H54 (cell line): ENCODE data around the gene ASCC3.
A peak's percentile ranks its signal among the peaks of the same experiment; 100 is the strongest.
"Not testable (repeated sequence)": the region's sequence is repeated elsewhere in the genome, so short reads cannot be mapped to it uniquely, and the experiment has no call there.

Experiments
- DNase-seq: peaks from one replicate; pipeline ENCODE4 v3.0.0; 2011; ENCODE audit warnings: low spot score, mixed read lengths; ENCODE audit not compliant: insufficient read length
- FAIRE-seq: peaks from 3 replicates; lab custom pipeline; 2011; peaks lifted over from hg19 to GRCh38; lab: Jason Lieb, UNC
- POLR2A ChIP-seq: IDR thresholded peaks from 2 replicates; pipeline ENCODE4 v1.6.1; 2011; ENCODE audit warnings: low read depth, mild to moderate bottlenecking, low read length

The ASCC3 gene

DNA sequence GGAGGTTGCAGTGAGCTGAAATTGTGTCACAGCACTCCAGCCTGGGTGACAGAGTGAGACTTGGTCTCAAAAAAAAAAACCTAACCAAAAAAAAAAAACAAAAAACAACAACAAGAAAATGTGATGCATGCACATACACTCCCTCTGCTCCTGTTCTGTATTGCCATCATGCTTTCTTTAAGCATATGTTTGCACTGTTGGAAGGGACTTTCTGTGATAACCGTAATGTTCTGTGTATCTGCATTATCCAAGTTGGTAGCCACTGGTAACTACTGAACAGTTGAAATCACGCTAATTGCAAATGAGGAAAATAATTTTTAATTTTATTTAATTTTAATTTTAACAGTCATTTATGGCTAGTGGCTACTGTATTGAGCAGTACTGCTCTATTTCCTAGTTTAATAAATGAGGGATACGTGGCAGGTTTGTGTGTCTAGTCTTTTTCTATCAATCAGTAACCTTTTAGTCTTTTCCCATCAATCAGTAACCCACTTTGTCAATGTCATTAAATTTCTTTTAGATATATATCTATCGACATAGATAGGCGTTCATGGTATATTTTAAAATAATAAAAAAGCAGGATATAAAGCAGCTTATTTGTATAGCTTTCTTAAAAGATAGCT is 135.6 kb downstream of the ASCC3 start:
- no peak for FAIRE-seq
- no peak for DNase-seq
- no peak for TF ChIP-seq POLR2A

GRCh38 chr6:100740439-100740838 is 140.7 kb downstream of the ASCC3 start:
- no peak for TF ChIP-seq POLR2A
- DNase-seq, result no peak
- no peak for FAIRE-seq

- FAIRE-seq, result not testable (repeated sequence)
These were observed 143.4 kb downstream of the ASCC3 start for GRCh38 chr6:100737720-100738119.

GRCh38 chr6:100731411-100731810 is 149.7 kb downstream of the ASCC3 start:
- DNase-seq, result no peak
- no peak for TF ChIP-seq POLR2A
- FAIRE-seq, result no peak

More at GRCh38 chr6:100737720-100738119, 143.4 kb downstream of the ASCC3 start:
- DNase-seq, result not testable (repeated sequence)

DNA sequence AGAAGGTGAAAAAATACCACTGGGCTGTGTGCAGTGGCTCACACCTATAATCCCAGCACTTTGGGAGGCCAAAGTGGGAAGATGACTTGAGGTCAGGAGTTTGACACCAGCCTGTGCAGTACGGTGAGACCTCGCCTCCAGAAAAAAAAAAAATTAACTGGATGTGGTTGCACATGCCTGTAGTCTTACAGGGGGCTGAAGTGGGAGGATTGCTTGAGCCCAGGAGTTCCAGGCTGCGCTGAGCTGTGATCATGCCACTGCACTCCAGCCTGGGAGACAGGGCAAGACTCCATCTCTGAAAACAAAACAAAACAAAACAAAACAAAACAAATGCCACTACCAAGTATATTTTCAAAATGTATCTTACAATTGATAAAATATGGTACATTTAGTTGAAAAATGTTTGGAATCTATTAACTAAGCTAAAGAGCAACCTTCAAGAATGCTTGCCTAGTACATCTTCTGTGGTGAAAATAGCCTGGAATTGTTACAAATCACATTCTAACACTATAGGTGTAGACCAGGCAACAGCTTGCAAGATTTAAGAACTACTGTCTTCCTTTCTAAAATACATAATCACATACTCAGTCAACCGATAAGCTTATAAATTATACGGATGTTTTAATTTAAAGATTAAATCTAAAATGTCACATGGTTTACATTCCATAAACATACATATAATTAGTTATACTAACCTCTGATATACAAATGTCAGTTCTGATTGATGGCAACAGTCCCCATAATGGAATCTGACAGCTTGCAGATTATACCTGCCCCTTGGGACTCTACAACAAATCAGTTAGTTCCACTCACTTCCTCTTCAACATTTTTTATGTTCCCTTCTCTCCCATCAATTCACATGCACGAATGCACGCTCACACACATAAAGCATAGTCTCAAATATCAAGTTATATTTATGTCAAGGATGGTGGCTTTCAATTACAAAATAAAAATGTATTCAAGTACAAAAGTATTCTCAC is 150.8 kb downstream of the ASCC3 start:
- no peak for FAIRE-seq
- no peak for DNase-seq
- TF ChIP-seq POLR2A, result no peak

DNA sequence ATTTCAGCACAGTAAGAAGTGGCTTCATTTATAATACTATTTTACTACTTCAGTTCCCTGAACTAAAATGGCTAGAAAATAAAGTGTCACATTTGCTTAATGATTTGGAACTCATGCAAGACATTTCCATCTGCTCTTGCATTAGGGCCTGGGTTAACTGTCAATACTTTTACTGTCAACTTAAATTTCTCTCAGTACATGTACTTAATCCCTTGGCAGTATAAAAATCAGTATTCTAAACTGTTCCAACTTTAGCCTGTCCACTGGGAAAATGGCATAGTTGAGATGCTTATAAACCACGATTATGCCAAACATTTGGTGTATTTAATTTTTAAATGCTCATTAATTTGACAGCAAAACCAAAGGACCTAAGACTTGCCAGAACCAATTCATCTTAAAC is 154.5 kb downstream of the ASCC3 start:
- TF ChIP-seq POLR2A, result no peak
- DNase-seq, result no peak
- FAIRE-seq, result no peak

- DNase-seq (no peak), FAIRE-seq (no peak)
- TF ChIP-seq POLR2A, result no peak
These were observed 156.4 kb downstream of the ASCC3 start for GRCh38 chr6:100724696-100725095.

DNA sequence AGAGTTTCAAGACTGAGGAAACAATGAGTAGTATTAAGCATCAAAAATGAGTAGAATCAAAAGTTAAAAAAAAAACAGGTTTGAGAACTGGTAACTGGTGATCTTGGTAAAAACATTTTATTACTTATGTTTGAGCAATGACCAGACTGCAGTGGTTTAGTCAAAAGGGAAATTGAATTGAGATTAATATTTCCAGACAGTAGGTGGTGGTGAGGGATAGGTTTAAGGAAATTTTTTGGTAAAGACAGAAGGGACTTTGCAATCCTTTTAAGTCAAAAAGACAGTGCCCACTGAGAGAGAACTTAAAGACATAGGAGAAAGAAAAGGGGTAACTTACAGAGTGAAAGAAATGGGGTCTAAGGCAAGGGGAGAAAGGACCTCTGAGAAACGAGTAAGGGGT is 156.9 kb downstream of the ASCC3 start:
- TF ChIP-seq POLR2A, result no peak
- no peak for DNase-seq

GRCh38 chr6:100721256-100721655 is 159.9 kb downstream of the ASCC3 start:
- FAIRE-seq (no peak), DNase-seq (no peak)
- no peak for TF ChIP-seq POLR2A

More for the DNA sequence above, 156.9 kb downstream of the ASCC3 start:
- no peak for FAIRE-seq

DNA sequence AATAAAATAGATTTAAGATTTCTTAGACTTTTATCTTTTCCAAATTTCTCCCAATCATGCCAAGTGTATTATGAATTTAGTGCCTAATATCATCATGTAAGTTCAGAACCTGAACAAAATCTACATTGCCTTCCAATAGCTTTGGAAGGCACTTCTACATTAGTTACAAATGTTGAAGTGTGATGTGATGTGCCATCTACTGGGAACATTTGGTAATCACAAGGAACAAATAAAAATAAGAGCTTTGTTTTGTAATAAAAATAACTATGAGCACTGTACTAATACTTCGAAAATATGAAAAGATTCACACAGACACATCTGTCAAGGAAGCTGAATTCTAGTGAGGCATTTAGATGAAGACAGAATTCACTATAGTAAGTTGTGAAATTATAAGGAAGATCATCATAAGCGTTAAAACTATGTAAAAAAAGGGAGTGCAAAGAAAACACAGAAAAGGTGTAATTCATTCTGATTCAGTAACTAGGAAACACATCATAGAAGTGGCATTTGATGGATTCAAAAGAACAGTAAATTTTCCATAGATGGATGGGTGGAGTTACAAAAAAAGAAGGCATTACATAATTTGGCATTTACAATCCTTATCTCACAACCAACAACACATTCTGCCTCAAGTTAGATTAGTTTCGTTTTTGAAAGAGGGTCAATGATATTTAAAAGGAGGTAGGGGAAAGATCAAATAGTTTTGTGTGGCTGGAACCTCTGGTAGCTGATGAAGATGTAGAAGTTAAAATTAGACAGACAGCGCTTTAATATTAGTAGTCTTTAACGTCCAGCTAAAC is 161.0 kb downstream of the ASCC3 start:
- FAIRE-seq (peak; percentile 69), DNase-seq (no peak)
- TF ChIP-seq POLR2A, result no peak

DNA sequence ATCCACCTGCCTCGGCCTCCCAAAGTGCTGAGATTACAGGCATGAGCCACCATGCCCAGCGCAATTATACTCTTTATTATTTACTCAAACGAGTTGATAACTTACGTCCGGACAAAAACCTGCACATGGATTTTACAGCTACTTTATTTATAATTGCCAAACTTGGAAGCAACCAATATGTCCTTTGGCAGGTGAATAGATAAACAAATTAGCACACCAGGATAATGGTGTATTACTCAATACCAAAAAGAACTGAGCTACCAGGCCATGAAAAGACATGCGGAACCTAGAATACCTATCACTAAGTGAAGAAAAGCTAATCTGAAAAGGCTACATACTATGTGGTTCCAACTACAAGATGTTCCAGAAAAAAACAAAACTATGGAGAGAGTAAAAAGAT is 168.1 kb downstream of the ASCC3 start:
- DNase-seq, result no peak
- no peak for FAIRE-seq
- TF ChIP-seq POLR2A, result no peak

GRCh38 chr6:100706491-100706890 is 174.6 kb downstream of the ASCC3 start:
- TF ChIP-seq POLR2A, result no peak
- DNase-seq (no peak), FAIRE-seq (no peak)

GRCh38 chr6:100704961-100705360 is 176.2 kb downstream of the ASCC3 start:
- no peak for TF ChIP-seq POLR2A
- no peak for FAIRE-seq
- DNase-seq, result no peak

GRCh38 chr6:100701728-100702127 is 179.4 kb downstream of the ASCC3 start:
- TF ChIP-seq POLR2A, result no peak
- DNase-seq (no peak), FAIRE-seq (no peak)
